HG02938 (cell line): Measurements from ENCODE around the gene SYT8.
"Not testable (repeated sequence)": the region's sequence is repeated elsewhere in the genome, so short reads cannot be mapped to it uniquely, and the experiment has no call there.

Source experiments
- ATAC-seq: cut with Tn5 transposase; IDR thresholded peaks from one replicate; pipeline ENCODE4 v1.9.1; 2021; ENCODE audit warnings: mild to moderate bottlenecking, moderate library complexity; ENCODE audit not compliant: unreplicated experiment

The SYT8 gene

GRCh38 chr11:1883346-1884302 is 48.8 kb downstream of the SYT8 start:
- ATAC-seq: no peak

DNA sequence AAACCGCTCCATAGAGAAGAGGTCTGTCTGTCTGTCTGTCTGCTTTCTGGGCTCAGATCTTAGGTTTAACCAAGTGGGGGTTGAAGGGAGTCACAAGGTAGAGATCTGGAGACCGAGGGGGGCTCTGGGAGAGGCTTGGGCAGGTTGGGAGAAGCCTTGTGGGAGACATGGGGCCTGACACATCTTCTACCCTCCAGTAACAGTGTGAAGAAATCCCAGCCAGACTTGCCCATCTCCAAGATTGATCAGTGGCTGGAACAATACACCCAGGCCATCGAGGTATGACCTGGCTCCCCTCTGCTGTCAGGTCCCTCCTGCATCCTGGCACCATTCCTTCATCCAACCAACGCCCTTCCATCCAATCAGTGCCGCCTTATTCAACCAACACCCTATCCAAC is 49.5 kb downstream of the SYT8 start:
- no peak for ATAC-seq

DNA sequence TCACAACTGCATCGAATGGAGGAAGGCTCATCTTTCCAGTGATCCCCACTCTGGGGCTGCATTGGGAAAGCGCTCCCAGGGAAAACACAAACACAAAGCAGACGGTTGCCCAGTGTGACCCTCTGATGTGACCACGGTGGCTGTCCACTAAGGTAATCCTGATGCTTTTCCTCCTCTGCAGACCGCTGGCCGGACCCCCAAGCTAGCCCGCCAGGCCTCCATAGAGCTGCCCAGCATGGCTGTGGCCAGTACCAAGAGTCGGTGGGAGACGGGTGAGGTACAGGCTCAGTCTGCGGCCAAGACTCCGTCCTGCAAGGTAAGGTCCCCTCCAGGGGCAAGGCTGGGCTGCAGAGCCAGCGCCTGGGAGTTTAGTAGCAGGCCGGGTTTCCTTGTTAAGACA is 51.8 kb downstream of the SYT8 start:
- ATAC-seq: not testable (repeated sequence)
